Muscle of arm (tissue), 14 donors: Measurements from ENCODE around the gene PKN3. TPM values are rescaled to one million over a fixed set of nuclear protein-coding genes. Genes with fewer than 3 reads are reported as not detected.
A peak's percentile ranks its signal among the peaks of the same experiment; 100 is the strongest.
"Not testable (repeated sequence)": the region's sequence is repeated elsewhere in the genome, so short reads cannot be mapped to it uniquely, and the experiment has no call there.

ENCODE experiments used
- DNase-seq: peaks from one replicate; pipeline ENCODE4 v3.0.0-alpha.2; 2013
- long read RNA-seq, 11 donors: transcript quantifications; one replicate each; lab custom pipeline, GENCODE V29; 2026
- polyA plus RNA-seq, 12 donors: library from polyadenylated mRNA; unstranded; fragments of 120-200 nt; gene quantifications; one replicate each; pipeline ENCODE4 v1.2.1, GENCODE V29; 2013; ENCODE audit not compliant: insufficient read length in 12 of 12

PKN3 gene
- 10 to 100 TPM in 1 of 12 donors, 1 to 10 TPM in 10, not detected in 1; 6.3 to 16.6 (median 8.1) TPM for polyA plus RNA-seq
- long read RNA-seq, donor 1, partial matches to known transcripts: 0 of 1 reads
- long read RNA-seq, donor 1, other reads (novel, unspliced or antisense): 0 of 1 reads
- long read RNA-seq, donor 2, partial matches to known transcripts: 7 of 8 reads
- long read RNA-seq, donor 2, other reads (novel, unspliced or antisense): 0 of 8 reads
- long read RNA-seq, donor 3: 0 reads
- long read RNA-seq, donor 4: 0 reads
- long read RNA-seq, donor 5: 0 reads
- long read RNA-seq, donor 6: 0 reads
- long read RNA-seq, donor 7: 0 reads
- long read RNA-seq, donor 8, partial matches to known transcripts: 11 of 11 reads
- long read RNA-seq, donor 8, other reads (novel, unspliced or antisense): 0 of 11 reads
- long read RNA-seq, donor 9, partial matches to known transcripts: 6 of 6 reads
- long read RNA-seq, donor 9, other reads (novel, unspliced or antisense): 0 of 6 reads
- long read RNA-seq, donor 10, partial matches to known transcripts: 0 of 3 reads
- long read RNA-seq, donor 10, other reads (novel, unspliced or antisense): 0 of 3 reads
- long read RNA-seq, donor 11, partial matches to known transcripts: 0 of 5 reads
- long read RNA-seq, donor 11, other reads (novel, unspliced or antisense): 5 of 5 reads

- DNase-seq: peak; percentile 87
Measured at GRCh38 chr9:128702445-128702948, at the start of gene PKN3. TSS of gene PKN3 (plus strand) at chr9:128702503. CDS start at chr9:128702916, 413 bp downstream.

- no peak for DNase-seq
Measured at GRCh38 chr9:128653908-128654307, 48.4 kb upstream of the PKN3 start.

- no peak for DNase-seq
Measured at GRCh38 chr9:128654481-128654880, 47.8 kb upstream of the PKN3 start.

GRCh38 chr9:128656416-128657343, 45.6 kb upstream of the PKN3 start, which contains the start of gene DYNC2I2:
TSS of gene DYNC2I2 (minus strand) at chr9:128656847. CDS start at chr9:128656726, 121 bp downstream.
- peak; percentile 97 for DNase-seq

GRCh38 chr9:128657344-128657704, 45.0 kb upstream of the PKN3 start:
- DNase-seq: no peak

- no peak for DNase-seq
Measured at GRCh38 chr9:128657796-128658195, 44.5 kb upstream of the PKN3 start.

- DNase-seq: not testable (repeated sequence)
Measured at GRCh38 chr9:128666481-128666941, 35.8 kb upstream of the PKN3 start.

GRCh38 chr9:128669786-128670185, 32.5 kb upstream of the PKN3 start:
- DNase-seq: no peak

GRCh38 chr9:128675382-128675781, 26.9 kb upstream of the PKN3 start:
- DNase-seq: no peak

GRCh38 chr9:128677794-128678193, 24.5 kb upstream of the PKN3 start:
- DNase-seq: no peak

GRCh38 chr9:128683340-128684064, 18.8 kb upstream of the PKN3 start:
- no peak for DNase-seq

- peak; percentile 51 for DNase-seq
Measured at GRCh38 chr9:128684065-128684324, 18.3 kb upstream of the PKN3 start.

- peak; percentile 85 for DNase-seq
Measured at GRCh38 chr9:128684325-128685199, 17.7 kb upstream of the PKN3 start.

GRCh38 chr9:128685636-128686489, 16.4 kb upstream of the PKN3 start:
- no peak for DNase-seq

GRCh38 chr9:128687453-128687852, 14.8 kb upstream of the PKN3 start:
- DNase-seq: no peak

- DNase-seq: peak; percentile 93
Measured at GRCh38 chr9:128688501-128689292, 13.6 kb upstream of the PKN3 start, which contains the start of gene SET. TSS of gene SET (plus strand) at chr9:128689222. CDS start at chr9:128689583, 361 bp downstream.

- DNase-seq: peak; percentile 51
Measured at GRCh38 chr9:128689293-128689774, 13.0 kb upstream of the PKN3 start.
